Fibroblast of lung (primary cell): ENCODE measurements around the gene MYLK. TPM values are rescaled to one million over a fixed set of nuclear protein-coding genes. Genes with fewer than 3 reads are reported as not detected.

Source experiments
- DNase-seq, 2 donors: peaks; one replicate each; pipeline versions ENCODE4 v3.0.0 to v3.0.0-alpha.2; 2010; ENCODE audit warnings: low read depth in 2 of 2
- H2AFZ ChIP-seq: 2 replicates; pipeline ENCODE4 v1.5.1; 2012; ENCODE audit warnings: low read length, control low read depth, inconsistent platforms
- H3K27ac ChIP-seq: 2 replicates; pipeline ENCODE4 v1.5.1; 2011; ENCODE audit warnings: low read length, control low read depth; ENCODE audit not compliant: insufficient read depth
- H3K27me3 ChIP-seq: 2 replicates; pipeline ENCODE4 v1.5.1; 2011; ENCODE audit warnings: mild to moderate bottlenecking, low read length; ENCODE audit not compliant: control insufficient read depth, insufficient read depth
- H3K36me3 ChIP-seq: 2 replicates; pipeline ENCODE4 v1.5.1; 2011; ENCODE audit warnings: low read length; ENCODE audit not compliant: control insufficient read depth, insufficient read depth
- H3K4me1 ChIP-seq: 2 replicates; pipeline ENCODE4 v1.5.1; 2011; ENCODE audit warnings: low read length; ENCODE audit not compliant: control insufficient read depth, insufficient read depth; ENCODE audit errors: extremely low read depth
- H3K4me2 ChIP-seq: 2 replicates; pipeline ENCODE4 v1.5.1; 2011; ENCODE audit warnings: low read length, control low read depth; ENCODE audit not compliant: insufficient read depth; ENCODE audit errors: extremely low read depth
- H3K4me3 ChIP-seq, 4 experiments: fragments of 200-600 bp in 1 of 4; sonication (generic) in 1 of 4; replicated peaks in 1 of 4; 2 replicates each; pipeline ENCODE4 v1.5.1; 2011 to 2016; ENCODE audit warnings: low read length in 4 of 4, low read depth in 3 of 4, mild to moderate bottlenecking in 3 of 4, control low read depth in 2 of 4, inconsistent platforms in 1 of 4, mixed read lengths in 1 of 4; ENCODE audit not compliant: insufficient read depth in 1 of 4; ENCODE audit errors: control extremely low read depth in 1 of 4
- H3K79me2 ChIP-seq: 2 replicates; pipeline ENCODE4 v1.5.1; 2012; ENCODE audit warnings: mild to moderate bottlenecking, low read length, inconsistent platforms; ENCODE audit not compliant: control insufficient read depth, insufficient read depth
- H3K9ac ChIP-seq: 2 replicates; pipeline ENCODE4 v1.5.1; 2011; ENCODE audit warnings: mild to moderate bottlenecking, low read length, control low read depth; ENCODE audit not compliant: insufficient read depth
- H3K9me3 ChIP-seq: 2 replicates; pipeline ENCODE4 v1.5.1; 2012; ENCODE audit warnings: low read depth, low read length; ENCODE audit not compliant: control insufficient read depth, insufficient read depth
- H4K20me1 ChIP-seq: 2 replicates; pipeline ENCODE4 v1.5.1; 2011; ENCODE audit warnings: low read length; ENCODE audit not compliant: control insufficient read depth, insufficient read depth; ENCODE audit errors: extremely low read depth
- CTCF ChIP-seq, 2 donors: IDR thresholded peaks in 1 of 2; conservative IDR thresholded peaks in 1 of 2; 1 replicate in 1 of 2; 2 replicates in 1 of 2; pipeline ENCODE4 v1.5.1; 2011 to 2012; ENCODE audit warnings: low read length in 2 of 2, control low read depth in 1 of 2, inconsistent platforms in 1 of 2, low read depth in 1 of 2, mild to moderate bottlenecking in 1 of 2
- EZH2 ChIP-seq: IDR thresholded peaks from 2 replicates; pipeline ENCODE4 v1.5.1; 2012; ENCODE audit warnings: low read length, control low read depth, mild to moderate bottlenecking; ENCODE audit errors: missing control alignments
- polyA plus RNA-seq, 2 donors: library from polyadenylated mRNA; depleted of rRNA in 1 of 2; stranded (reverse) in 1 of 2; unstranded in 1 of 2; fragments of >200 nt; gene quantifications; 2 replicates each; pipeline ENCODE4 v1.2.1, GENCODE V29; 2011 to 2012; ENCODE audit warnings: missing spikeins in 1 of 2
- total RNA-seq: library from RNA; depleted of rRNA; stranded (reverse); fragments of >200 nt; gene quantifications from 2 replicates; pipeline ENCODE4 v1.2.1, GENCODE V29; 2014

Gene MYLK
- total and polyA plus RNA-seq, 2 donors (not counting 1 experiment from before 2014, with no cell fraction given), result 918 to 941 TPM

- H3K4me3 ChIP-seq, result no peak overlapping the region
- H3K9ac ChIP-seq, result no peak overlapping the region
- TF ChIP-seq EZH2, result no peak
- TF ChIP-seq CTCF (conservative IDR thresholded peaks at IDR 0.05 in 1 of 2, IDR thresholded peaks at IDR 0.05 in 1 of 2; ENCODE audit: low read depth in 1 of 2, low read length in 2 of 2), result no peak
- no peak overlapping the region for H3K27ac ChIP-seq
- no peaks in the 10 kb centered on the region for H4K20me1 ChIP-seq
- peaks cover 3% of the 10 kb centered on the region for H3K36me3 ChIP-seq
- H3K9me3 ChIP-seq, result no peaks in the 10 kb centered on the region
- H3K27me3 ChIP-seq, result no peaks in the 10 kb centered on the region
- H3K4me2 ChIP-seq, result no peak overlapping the region
- no peaks in the 10 kb centered on the region for H3K4me1 ChIP-seq
- no peak for DNase-seq
- no peak overlapping the region for H2AFZ ChIP-seq
- H3K79me2 ChIP-seq, result no peaks in the 10 kb centered on the region
These were observed 312.2 kb downstream of the MYLK start for GRCh38 chr3:123571973-123572365.

GRCh38 chr3:123571264-123571972, 312.7 kb downstream of the MYLK start:
- Histone ChIP-seq H4K20me1 (no peaks in the 10 kb centered on the region), H2AFZ (no peak overlapping the region), H3K9me3 (no peaks in the 10 kb centered on the region), H3K27ac (no peak overlapping the region), H3K4me3 (no peak overlapping the region), H3K9ac (no peak overlapping the region), H3K4me2 (no peak overlapping the region), H3K27me3 (no peaks in the 10 kb centered on the region), H3K79me2 (no peaks in the 10 kb centered on the region), H3K36me3 (peaks cover 3% of the 10 kb centered on the region), H3K4me1 (no peaks in the 10 kb centered on the region)
- peak in 1 of 2 donors; percentile 17 for DNase-seq
- TF ChIP-seq EZH2 (no peak), CTCF (conservative IDR thresholded peaks at IDR 0.05 in 1 of 2, IDR thresholded peaks at IDR 0.05 in 1 of 2; ENCODE audit: low read depth in 1 of 2, low read length in 2 of 2) (no peak)

- Histone ChIP-seq H2AFZ (no peak overlapping the region), H3K27me3 (no peaks in the 10 kb centered on the region), H3K79me2 (no peaks in the 10 kb centered on the region), H3K4me2 (no peak overlapping the region), H3K9ac (no peak overlapping the region), H3K4me3 (no peak overlapping the region), H3K27ac (no peak overlapping the region), H3K4me1 (no peaks in the 10 kb centered on the region), H3K36me3 (peaks cover 2% of the 10 kb centered on the region), H4K20me1 (no peaks in the 10 kb centered on the region), H3K9me3 (no peaks in the 10 kb centered on the region)
- no peak for TF ChIP-seq EZH2
- TF ChIP-seq CTCF (conservative IDR thresholded peaks at IDR 0.05 in 1 of 2, IDR thresholded peaks at IDR 0.05 in 1 of 2; ENCODE audit: low read depth in 1 of 2, low read length in 2 of 2), result no peak
- DNase-seq, result no peak
These were observed 315.3 kb downstream of the MYLK start for GRCh38 chr3:123568875-123569274.
